Tibial nerve (tissue), 4 donors: ENCODE measurements around the gene FAM118A.

Source experiments
- CTCF ChIP-seq, 5 experiments: fragments of 200-600 bp in 3 of 5; fragments of 450-650 bp in 2 of 5; sonication (generic) in 3 of 5; IDR thresholded peaks; one replicate each; pipeline ENCODE4 v1.5.1; 2016 to 2019; ENCODE audit warnings: antibody characterized with exemption in 5 of 5, mild to moderate bottlenecking in 3 of 5, moderate library complexity in 2 of 5
- EP300 ChIP-seq, 2 donors: sonication (generic); formaldehyde crosslinking; IDR thresholded peaks; one replicate each; pipeline ENCODE4 v1.6.1; 2017; ENCODE audit warnings: antibody characterized with exemption in 2 of 2, mild to moderate bottlenecking in 1 of 2
- POLR2A ChIP-seq, 2 donors: fragments of 450-650 bp; IDR thresholded peaks; one replicate each; pipeline ENCODE4 v1.6.1; 2017; ENCODE audit warnings: antibody characterized with exemption in 2 of 2, mild to moderate bottlenecking in 2 of 2, moderate library complexity in 2 of 2

- TF ChIP-seq CTCF (IDR thresholded peaks at IDR 0.05), result no peak
- TF ChIP-seq POLR2A (IDR thresholded peaks at IDR 0.05), result no peak
- no peak for TF ChIP-seq EP300 (IDR thresholded peaks at IDR 0.05)
Observed at GRCh38 chr22:45294030-45294429, 15.7 kb upstream of the FAM118A start.
